Left renal pelvis (tissue), 4 donors: ENCODE measurements around the gene GALNT17. TPM values are rescaled to one million over a fixed set of nuclear protein-coding genes. Genes with fewer than 3 reads are reported as not detected.

Experiments used
- DNase-seq, 4 donors: peaks; one replicate each; pipeline ENCODE4 v3.0.0-alpha.2; 2013; ENCODE audit warnings: low read depth in 4 of 4, low spot score in 3 of 4
- polyA plus RNA-seq, 4 donors: library from polyadenylated mRNA; unstranded; fragments of 120-200 nt; gene quantifications; one replicate each; pipeline ENCODE4 v1.2.1, GENCODE V29; 2013; ENCODE audit not compliant: insufficient read length in 4 of 4

The GALNT17 gene
- polyA plus RNA-seq, 4 donors, result 4.7 to 33.4 (median 5.6) TPM

GRCh38 chr7:71430246-71430645, 298.3 kb downstream of the GALNT17 start:
- no peak for DNase-seq

- DNase-seq, result no peak
Measured at GRCh38 chr7:71439321-71439720, 307.4 kb downstream of the GALNT17 start.

GRCh38 chr7:71442492-71443190, 310.7 kb downstream of the GALNT17 start:
- no peak for DNase-seq

GRCh38 chr7:71443191-71443530, 311.2 kb downstream of the GALNT17 start:
- DNase-seq, result no peak

GRCh38 chr7:71444130-71444529, 312.2 kb downstream of the GALNT17 start:
- no peak for DNase-seq

GRCh38 chr7:71453630-71454029, 321.7 kb downstream of the GALNT17 start:
- no peak for DNase-seq

- no peak for DNase-seq
Measured at GRCh38 chr7:71454981-71455380, 323.0 kb downstream of the GALNT17 start.

- no peak for DNase-seq
Measured at GRCh38 chr7:71457021-71457420, 325.1 kb downstream of the GALNT17 start.

GRCh38 chr7:71457846-71458590, 326.1 kb downstream of the GALNT17 start:
- DNase-seq, result no peak

- DNase-seq, result no peak
Measured at GRCh38 chr7:71459132-71459531, 327.2 kb downstream of the GALNT17 start.

GRCh38 chr7:71461572-71461971, 329.6 kb downstream of the GALNT17 start:
- DNase-seq, result no peak

GRCh38 chr7:71465741-71466189, 333.8 kb downstream of the GALNT17 start:
- no peak for DNase-seq

- DNase-seq, result no peak
Measured at GRCh38 chr7:71466448-71467145, 334.7 kb downstream of the GALNT17 start.

GRCh38 chr7:71470326-71470725, 338.4 kb downstream of the GALNT17 start:
- no peak for DNase-seq

GRCh38 chr7:71470830-71471229, 338.9 kb downstream of the GALNT17 start:
- DNase-seq, result no peak

GRCh38 chr7:71472962-71473361, 341.0 kb downstream of the GALNT17 start:
- DNase-seq, result no peak

GRCh38 chr7:71473366-71473967, 341.5 kb downstream of the GALNT17 start:
- DNase-seq, result no peak

- DNase-seq, result no peak
Measured at GRCh38 chr7:71477441-71477840, 345.5 kb downstream of the GALNT17 start.

- no peak for DNase-seq
Measured at GRCh38 chr7:71479231-71479630, 347.3 kb downstream of the GALNT17 start.

GRCh38 chr7:71480791-71481190, 348.8 kb downstream of the GALNT17 start:
- no peak for DNase-seq

GRCh38 chr7:71482284-71482683, 350.3 kb downstream of the GALNT17 start:
- DNase-seq, result no peak
